Measurements from ENCODE around the gene LRRC23.

- TF ChIP-seq POLR2A (IDR thresholded peaks at IDR 0.05; ENCODE audit: low read length) (no peak), GATA1 (IDR thresholded peaks at IDR 0.05; ENCODE audit: low read depth, low read length) (no peak)
These were observed 31.6 kb downstream of the LRRC23 start for GRCh38 chr12:6936194-6936635.
